GM19025 (cell line): ENCODE results near the gene SLC5A8.
"Not testable (repeated sequence)": the region's sequence is repeated elsewhere in the genome, so short reads cannot be mapped to it uniquely, and the experiment has no call there.

ENCODE experiments used
- ATAC-seq: cut with Tn5 transposase; IDR thresholded peaks from one replicate; pipeline ENCODE4 v1.9.1; 2021; ENCODE audit warnings: mild to moderate bottlenecking, low read depth, moderate library complexity; ENCODE audit not compliant: unreplicated experiment

SLC5A8 gene

DNA sequence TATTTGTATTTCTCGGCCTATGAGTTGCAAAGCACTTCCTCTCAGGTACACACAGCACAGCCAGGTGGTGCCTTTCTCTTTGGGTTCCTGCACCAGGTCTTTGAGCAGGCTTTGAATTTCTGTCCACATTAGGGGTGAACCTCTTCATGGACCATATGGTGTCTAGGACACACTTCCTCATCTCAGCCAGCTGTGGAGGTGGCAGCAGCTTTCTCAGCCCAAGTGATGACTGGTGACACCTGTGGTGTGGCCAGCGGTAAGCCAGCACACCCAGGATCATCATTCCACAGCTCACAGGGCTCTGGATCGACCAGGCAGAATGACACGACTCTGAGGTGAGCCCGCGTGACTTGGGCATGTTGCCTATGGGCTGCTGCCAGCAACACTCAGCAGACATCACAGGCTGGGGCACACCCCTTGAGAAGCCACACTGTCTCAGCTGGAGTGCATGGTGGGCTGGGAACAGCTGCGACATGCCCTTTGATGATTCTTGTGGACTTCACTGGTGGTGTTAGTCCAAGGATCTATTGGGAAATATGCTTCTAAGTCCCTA, 36.8 kb downstream of the SLC5A8 start:
- ATAC-seq = no peak

GRCh38 chr12:101172316-101172715, 37.7 kb downstream of the SLC5A8 start:
- ATAC-seq = no peak

DNA sequence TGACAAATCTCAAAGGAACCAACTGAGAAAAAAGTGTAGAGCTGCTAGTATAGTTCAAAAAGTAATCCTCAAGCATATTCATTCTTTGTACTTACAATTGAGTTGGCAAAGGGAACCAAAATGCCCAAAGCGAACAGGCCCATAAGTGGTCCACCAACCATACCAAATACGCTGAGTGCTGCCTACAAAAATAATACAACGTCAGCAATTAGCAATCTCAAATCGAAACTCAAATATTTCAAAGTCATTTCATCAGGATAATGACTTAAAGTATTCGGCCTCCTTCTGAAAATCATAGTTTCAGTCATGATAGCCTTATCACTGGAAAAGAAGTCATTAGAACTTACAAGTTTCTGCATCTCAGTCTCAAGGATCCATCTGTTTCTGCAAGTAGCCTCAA, 42.0 kb downstream of the SLC5A8 start:
- no peak for ATAC-seq

GRCh38 chr12:101166866-101167265, 43.2 kb downstream of the SLC5A8 start:
- ATAC-seq = no peak

DNA sequence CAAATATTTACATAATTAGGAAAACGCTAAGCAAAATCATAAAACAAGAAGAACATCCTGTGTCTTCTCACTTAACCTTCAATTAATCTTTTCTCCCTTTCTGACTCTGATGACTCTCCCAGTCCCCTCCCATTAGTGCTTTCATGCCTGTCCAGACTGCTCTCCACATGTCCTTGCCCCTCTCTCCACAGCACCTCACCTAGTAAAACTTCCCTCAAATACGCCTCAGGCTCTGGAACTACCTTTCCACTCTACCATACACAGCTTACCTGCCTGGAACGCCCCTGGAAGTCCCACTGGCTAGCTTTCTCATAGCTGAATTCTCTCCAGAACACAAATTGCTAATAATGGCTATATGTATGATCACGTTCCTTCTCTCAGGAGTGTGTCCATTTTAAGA, 44.7 kb downstream of the SLC5A8 start:
- ATAC-seq = no peak

DNA sequence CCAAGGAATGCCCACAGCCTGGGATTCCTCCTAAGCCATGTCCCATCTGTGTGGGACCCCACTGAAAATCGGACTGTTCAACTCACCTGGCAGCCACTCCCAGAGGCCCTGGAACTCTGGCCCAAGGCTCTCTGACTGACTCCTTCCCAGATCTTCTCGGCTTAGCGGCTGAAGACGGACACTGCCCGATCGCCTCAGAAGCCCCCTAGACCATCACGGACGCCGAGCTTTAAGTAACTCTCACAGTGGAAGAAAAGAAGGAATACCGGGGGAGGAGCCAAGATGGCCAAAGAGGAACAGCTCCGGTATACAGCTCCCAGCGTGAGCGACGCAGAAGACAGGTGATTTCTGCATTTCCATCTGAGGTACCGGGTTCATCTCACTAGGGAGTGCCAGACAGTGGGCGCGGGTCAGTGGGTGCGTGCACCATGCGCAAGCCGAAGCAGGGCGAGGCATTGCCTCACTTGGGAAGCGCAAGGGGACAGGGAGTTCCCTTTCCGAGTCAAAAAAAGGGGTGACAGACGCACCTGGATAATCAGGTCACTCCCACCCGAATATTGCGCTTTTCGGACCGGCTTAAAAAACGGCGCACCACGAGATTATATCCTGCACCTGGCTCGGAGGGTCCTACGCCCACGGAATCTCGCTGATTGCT, 64.1 kb downstream of the SLC5A8 start:
- ATAC-seq = not testable (repeated sequence)

DNA sequence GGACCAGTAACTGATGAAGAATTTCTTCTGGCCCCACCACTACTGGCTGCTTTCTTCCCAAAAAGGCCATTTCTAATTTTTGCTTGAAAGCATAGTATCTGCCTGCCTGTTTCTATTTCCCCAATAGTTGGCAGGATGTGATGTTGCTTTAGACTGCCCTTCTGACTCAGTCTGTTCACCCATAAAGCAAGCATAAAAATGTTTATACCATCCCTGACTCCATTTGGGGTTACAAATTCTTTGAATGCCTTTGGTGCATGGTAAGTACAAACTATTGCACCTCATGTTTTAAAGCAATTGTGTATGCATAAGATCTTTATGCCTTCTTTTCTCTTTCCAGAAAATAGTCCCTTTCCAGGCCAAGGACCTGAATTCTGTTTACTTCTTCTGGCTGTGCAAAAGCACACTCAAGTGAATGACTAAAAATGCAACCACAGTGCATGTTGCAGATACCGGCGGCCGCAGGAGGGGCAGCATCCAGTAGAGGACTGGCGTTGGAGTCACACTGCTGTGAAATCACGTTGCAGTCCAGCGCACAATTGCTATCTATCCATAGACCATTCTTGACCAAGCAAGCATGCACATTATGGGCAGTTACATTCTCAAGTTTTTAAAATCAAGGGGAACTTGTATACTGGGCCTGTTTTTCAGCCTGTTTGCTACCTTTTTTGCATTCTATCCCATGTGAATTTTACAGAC, 82.4 kb downstream of the SLC5A8 start:
- ATAC-seq = no peak

GRCh38 chr12:101117842-101118241, 92.2 kb downstream of the SLC5A8 start:
- ATAC-seq = no peak

GRCh38 chr12:101116911-101117310, 93.1 kb downstream of the SLC5A8 start:
- ATAC-seq = no peak

GRCh38 chr12:101115326-101115725, 94.7 kb downstream of the SLC5A8 start:
- no peak for ATAC-seq

- no peak for ATAC-seq
Measured at GRCh38 chr12:101111441-101111840, 98.6 kb downstream of the SLC5A8 start.

- ATAC-seq = no peak
Measured at GRCh38 chr12:101110866-101111265, 99.2 kb downstream of the SLC5A8 start.

- no peak for ATAC-seq
Measured at GRCh38 chr12:101108130-101108529, 101.9 kb downstream of the SLC5A8 start.

DNA sequence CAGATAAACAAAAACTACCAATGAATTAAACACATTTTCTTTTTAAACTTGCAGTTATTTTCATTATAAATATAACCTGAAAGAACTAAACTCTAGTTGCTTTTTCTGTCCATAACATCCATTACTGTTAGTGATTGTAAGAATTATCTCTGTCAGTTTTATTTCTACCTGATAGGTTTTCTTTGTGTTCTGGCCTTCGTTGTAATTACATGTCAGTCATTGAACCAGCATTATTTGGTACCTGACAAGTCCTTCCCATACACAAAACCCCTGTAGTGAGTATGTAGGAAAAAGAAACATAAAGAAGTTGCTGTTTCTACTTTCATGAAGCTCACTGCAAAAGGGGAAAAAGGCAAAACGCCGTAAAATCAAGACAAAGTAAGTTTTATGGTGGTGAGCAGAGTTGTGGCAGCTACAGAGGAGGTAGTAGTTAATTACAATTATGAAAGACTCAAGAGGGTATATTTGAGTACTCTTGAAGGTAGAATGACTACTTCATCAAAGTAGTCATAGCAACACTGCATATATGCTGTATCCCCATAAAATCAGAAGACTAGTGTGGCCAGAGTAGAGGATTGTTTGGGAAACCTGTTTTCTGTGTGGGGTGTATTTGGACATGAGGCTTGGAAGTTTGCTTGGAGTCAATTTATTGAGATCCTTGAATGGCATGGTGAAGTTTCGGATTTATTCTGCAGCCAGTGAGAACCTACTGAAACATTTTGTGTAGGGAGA, 102.8 kb downstream of the SLC5A8 start:
- no peak for ATAC-seq
